Inferior parietal cortex (tissue), 1 donor: ENCODE measurements around the gene IL2RA.
"Not testable (repeated sequence)": the region's sequence is repeated elsewhere in the genome, so short reads cannot be mapped to it uniquely, and the experiment has no call there.

Experiments
- DNase-seq: peaks from one replicate; pipeline ENCODE4 v3.0.0-alpha.2; 2016; ENCODE audit errors: extremely low spot score

Gene IL2RA

DNA sequence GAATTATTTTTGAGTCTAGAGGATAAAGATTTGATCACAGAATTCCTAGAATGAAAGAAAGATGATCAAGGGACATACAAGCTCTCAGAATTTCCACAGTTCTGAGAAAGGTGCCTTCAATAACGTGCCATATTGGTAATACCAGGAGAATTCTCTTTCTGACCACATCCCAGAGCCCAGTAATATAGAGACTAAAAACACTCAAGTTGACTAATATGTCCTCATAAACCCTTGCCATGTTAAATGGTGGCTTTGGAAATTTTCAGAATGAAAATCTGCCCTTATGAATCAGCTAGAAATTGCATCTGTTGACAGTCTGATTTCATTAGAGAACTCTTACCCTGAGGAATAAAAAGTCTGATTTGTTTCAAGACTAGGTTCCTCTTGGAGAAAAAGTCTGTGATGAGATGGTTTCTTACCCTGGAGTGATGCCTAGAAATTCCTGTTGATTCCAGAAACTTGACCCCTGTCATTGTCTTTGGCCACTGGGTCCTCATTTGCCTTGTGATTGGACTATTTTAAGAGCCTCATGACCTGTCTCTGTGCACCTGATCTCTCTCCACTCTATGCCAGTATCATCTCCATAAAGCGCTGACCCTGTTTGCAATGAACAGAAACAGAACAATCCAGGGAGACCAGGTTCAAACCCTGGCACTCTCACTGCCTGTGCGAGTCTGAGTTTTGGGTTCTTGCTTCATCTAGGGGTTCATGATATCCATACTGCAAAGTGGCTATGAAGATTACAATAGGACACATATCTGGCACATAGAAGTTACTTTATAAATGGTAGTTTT, 3.3 kb downstream of the IL2RA start:
- no peak for DNase-seq

- no peak for DNase-seq
Observed at GRCh38 chr10:6056411-6057135, 5.6 kb downstream of the IL2RA start.

- no peak for DNase-seq
Observed at GRCh38 chr10:6055929-6056328, 6.2 kb downstream of the IL2RA start.

- no peak for DNase-seq
Observed at GRCh38 chr10:6054884-6055283, 7.3 kb downstream of the IL2RA start.

DNA sequence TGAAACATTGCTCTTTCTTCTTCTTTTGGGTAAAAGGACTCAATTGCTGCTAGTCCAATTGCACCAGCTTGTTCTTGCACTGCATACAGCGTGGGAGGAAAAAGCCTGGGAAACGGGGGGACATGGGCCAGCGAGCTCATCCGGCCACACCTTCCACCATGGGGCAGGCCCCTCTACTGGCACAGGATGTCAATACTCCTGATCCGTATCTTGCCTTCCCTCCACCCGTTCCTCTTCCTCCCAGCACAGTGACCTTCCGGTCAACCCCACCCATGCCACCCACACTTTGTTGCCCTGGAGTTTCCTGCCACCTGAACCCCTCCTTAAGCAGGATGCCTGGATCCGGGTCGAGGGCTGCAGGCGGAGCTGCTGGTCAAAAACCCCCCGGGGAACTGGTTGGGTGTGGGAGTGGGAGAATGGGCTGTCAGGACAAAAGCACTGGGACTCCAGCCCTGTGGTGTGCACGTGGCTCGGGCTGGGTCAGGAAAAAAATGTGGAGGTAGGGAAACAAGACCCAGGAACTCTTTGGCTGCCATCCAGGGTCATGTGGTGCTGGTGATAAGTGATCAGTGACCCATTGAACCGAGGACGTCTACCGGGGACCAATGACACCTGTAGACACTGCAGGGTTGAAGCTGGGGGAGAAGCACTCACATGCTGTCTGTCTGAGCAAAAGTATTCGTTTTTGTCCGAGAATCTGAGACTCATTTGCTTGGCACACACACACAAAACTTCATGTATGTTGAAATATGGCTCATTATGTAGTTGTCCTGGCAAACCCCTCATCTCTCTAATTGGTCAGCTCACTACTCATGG, 8.1 kb downstream of the IL2RA start:
- no peak for DNase-seq

DNA sequence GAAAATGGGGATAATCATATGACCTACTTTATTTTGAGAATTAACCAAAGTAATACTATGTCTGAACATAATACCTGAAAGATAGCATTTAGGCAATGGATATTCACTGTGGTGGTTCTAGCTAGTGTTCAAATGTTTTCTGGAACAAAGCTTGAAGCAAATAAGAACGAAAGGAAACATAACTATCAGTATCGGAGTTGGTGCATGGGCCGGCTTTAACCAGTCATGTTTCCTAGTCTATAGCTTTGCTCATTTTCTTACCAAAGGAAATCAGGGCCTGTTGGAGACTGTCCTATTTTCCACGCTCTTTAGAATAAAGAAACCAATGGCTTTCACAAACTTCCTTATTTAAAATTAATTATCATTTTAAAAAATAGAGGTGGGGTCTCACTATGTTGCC, 8.9 kb downstream of the IL2RA start:
- DNase-seq, result no peak

DNA sequence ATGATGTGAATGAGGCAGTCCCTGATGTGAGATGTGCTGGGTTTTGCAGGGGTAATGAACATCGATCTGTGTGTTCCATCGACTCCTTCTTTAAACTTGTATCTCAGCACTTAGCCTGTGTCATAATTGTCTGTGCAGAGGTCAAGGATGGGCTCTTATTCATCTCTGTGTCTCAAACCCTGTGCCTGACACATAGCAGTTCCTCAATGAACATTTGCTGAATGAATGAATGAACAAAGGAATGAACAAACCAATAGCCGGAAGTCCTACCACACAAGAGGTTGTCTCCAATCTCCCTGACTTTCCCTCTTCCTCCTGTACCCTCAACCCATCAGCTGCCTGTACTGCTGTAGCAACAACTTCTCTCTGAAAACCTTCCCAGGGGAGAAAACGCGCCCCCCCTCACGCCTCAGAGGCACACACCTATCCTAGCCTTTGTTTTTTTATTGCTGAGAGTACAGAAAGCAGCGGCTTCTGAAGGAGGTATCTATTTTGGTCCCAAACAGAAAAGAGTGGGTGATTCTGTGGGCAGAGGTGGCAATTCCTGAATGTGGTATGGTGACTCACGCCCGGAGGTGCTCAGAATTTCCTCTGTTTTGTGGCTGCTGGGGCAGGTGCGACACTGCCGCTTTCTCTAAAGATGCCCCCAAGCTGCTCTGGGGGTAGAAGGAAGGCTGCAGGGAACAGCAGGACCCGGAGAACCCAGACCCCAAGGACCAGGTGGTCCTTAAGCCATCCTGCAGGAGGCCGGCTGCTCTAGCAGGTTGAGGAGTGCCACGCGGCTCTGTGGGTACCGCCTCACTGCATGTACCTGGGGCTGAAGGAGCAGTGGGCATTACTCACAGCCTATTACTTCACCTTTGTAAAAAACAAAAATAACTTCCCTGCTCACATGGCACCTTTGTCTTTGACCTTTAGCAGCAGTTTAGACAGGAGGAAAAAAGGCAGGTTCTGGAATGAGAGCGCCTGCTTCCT, 9.6 kb downstream of the IL2RA start:
- DNase-seq, result peak; percentile 32

GRCh38 chr10:6050801-6051445, 11.2 kb downstream of the IL2RA start:
- DNase-seq, result no peak

DNA sequence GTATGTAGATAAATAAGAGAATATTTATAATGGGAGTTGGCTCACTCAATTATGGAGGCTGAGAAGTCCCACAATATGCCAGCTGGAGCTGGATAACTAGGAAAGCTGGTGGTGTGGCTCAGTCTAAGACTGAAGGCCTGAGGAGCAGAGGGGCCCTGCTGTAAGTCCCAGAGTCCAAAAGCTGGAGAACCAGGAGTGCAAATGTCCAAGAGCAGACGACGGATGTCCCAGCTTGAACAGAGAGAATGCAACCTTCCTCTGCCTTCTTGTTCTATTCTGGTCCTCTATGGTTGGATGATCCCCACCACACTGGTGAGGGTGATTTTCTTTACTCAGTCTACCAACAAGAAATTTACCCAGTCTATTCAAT, 13.2 kb downstream of the IL2RA start:
- DNase-seq, result no peak

- DNase-seq, result no peak
Observed at GRCh38 chr10:6048281-6049030, 13.7 kb downstream of the IL2RA start.

- no peak for DNase-seq
Observed at GRCh38 chr10:6047847-6048246, 14.3 kb downstream of the IL2RA start.

GRCh38 chr10:6046773-6047611, 15.2 kb downstream of the IL2RA start:
- no peak for DNase-seq

- no peak for DNase-seq
Observed at GRCh38 chr10:6045878-6046772, 16.0 kb downstream of the IL2RA start.

DNA sequence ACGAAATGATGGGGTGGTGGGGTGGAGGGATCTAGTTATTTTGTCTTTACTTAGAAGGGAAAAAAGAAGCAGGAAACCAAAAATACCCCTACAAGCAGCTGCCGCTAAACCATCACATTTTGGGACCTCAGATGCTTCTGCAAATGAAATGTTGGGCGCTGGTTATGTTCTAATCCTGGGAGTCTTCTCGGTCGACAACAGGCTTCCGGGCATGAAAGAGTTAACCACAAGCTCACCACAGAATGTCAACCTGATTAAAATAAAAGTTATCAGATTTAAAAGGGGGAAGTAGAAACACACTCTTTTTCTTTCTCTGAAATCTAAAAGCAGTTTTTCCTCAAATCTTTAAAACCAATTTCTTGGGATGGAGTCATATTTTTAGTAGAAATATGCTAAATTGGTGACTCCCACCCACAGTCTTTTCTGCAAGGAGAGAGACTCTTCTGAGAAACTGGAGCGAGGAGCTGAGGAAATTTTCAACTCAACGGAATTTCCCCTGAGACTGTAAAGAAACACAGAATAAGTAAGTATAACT, 16.8 kb downstream of the IL2RA start:
- peak; percentile 13 for DNase-seq

DNA sequence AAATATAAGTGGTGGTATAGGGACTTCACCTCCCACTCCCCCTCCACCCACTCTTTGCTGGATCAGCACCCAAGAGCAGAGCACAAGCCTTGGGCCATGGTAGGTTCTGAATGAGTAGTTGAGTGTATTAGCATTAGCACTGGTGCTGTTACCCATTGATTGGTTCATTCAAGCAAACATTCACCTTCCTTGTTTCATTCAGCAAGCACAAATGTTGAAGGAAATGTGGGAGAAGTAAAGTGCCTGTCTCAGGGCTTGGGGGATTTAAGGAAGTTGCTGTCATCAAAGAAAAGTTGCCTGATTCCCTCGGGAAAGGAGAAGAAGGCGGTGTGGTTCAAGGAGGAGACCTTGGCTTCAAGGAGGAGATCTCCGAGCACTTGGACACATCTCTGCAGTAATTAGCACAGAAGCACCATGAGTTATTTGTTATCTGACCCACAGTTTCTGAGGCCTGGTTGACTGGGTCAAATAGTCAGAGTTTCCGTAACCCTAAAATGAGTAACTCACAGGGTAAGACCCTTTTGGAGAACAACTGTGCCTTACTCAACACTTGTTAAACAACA, 17.3 kb downstream of the IL2RA start:
- DNase-seq, result no peak

DNA sequence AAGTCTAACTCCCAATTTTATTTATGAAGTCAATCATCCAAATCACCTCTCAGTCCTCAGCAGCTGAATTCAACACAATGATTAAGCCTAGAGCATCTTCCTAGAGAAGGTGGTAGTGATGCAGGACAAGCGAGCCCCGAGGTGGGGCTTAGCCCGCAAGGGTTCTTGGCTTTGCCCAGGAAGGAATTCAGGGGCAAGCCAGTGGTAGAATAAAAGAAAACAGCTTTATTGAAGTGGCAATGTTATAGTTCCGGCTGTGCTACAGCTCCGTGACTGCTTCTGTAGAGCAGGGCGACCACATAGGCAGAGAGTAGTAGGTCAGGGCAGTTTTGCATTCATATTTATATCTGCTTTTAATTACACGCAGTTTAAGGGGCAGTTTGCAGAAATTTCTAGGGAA, 18.1 kb downstream of the IL2RA start:
- DNase-seq, result no peak

DNA sequence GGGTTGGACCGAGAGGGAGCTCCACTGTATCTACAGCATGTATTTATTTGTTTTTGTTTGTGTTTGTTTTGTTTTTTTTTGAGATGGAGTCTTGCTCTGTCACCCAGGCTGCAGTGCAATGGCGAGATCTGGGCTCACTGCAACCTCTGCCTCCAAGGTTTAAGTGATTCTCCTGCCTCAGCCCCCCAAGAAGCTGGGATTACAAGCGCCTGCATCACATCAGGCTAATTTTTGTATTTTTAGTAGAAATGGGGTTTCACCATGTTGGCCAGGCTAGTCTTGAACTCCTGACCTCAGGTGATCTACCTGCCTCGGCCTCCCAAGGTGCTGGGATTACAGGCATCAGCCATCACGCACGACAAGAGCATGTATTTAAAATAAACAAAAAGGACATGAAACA, 18.8 kb downstream of the IL2RA start:
- DNase-seq, result not testable (repeated sequence)
